Ovary (tissue), 9 donors: Measurements from ENCODE around the gene ARMC6. TPM values are rescaled to one million over a fixed set of nuclear protein-coding genes. Genes with fewer than 3 reads are reported as not detected.
"Not testable (repeated sequence)": the region's sequence is repeated elsewhere in the genome, so short reads cannot be mapped to it uniquely, and the experiment has no call there.

Source experiments
- DNase-seq, 5 donors: peaks; one replicate each; pipeline ENCODE4 v3.0.0-alpha.2; 2019 to 2020
- H3K27ac ChIP-seq, 2 donors: fragments of 200-600 bp; one replicate each; pipeline versions ENCODE4 v1.5.1 to v1.8.0; 2019 to 2022
- H3K27me3 ChIP-seq: fragments of 200-600 bp; one replicate; pipeline ENCODE4 v1.8.0; 2022
- H3K36me3 ChIP-seq: fragments of 200-600 bp; sonication (generic); one replicate; pipeline ENCODE4 v1.5.1; 2019
- H3K4me1 ChIP-seq: one replicate; pipeline ENCODE4 v1.8.1; 2013; ENCODE audit warnings: mild to moderate bottlenecking, moderate library complexity; ENCODE audit not compliant: insufficient read depth
- H3K4me3 ChIP-seq: fragments of 200-600 bp; sonication (generic); one replicate; pipeline ENCODE4 v1.5.1; 2017
- H3K9me3 ChIP-seq, 2 donors: fragments of 200-600 bp in 1 of 2; sonication (generic) in 1 of 2; one replicate each; pipeline versions ENCODE4 v1.5.1 to v1.8.1; 2013 to 2019; ENCODE audit warnings: mild to moderate bottlenecking in 1 of 2, moderate library complexity in 1 of 2
- EP300 ChIP-seq: sonication (generic); formaldehyde crosslinking; IDR thresholded peaks from one replicate; pipeline ENCODE4 v1.6.1; 2017; ENCODE audit warnings: antibody characterized with exemption
- POLR2A ChIP-seq: fragments of 450-650 bp; IDR thresholded peaks from one replicate; pipeline ENCODE4 v1.6.1; 2017; ENCODE audit warnings: antibody characterized with exemption, mild to moderate bottlenecking, moderate library complexity
- WGBS, 3 donors: extraction: QIAGEN DNeasy Blood & Tissue Kit in 1 of 3; methylation state at CpG; one replicate each; pipeline versions ENCODE4 v1.1.5 to v1.1.7; 2013 to 2017; 5-methylcytosine and 5-hydroxymethylcytosine counted together
- intact Hi-C, 4 donors: fragments of 100-400 bp; cut with DNase I; formaldehyde crosslinking; loops; one replicate each; pipeline versions ENCODE4 v1.11.0 to v1.15.1; 2022 to 2023
- polyA plus RNA-seq, 2 donors: library from polyadenylated mRNA; stranded (reverse); fragments of 200-250 nt in 1 of 2; fragments of 350-450 nt in 1 of 2; fragmentation: Illumina TruSeq in 1 of 2; extraction: RNeasy Lipid Tissue Mini Kit (QIAGEN cat#74804) in 1 of 2; gene quantifications; one replicate each; pipeline ENCODE4 v1.2.3, GENCODE V29; 2013 to 2014
- total RNA-seq, 7 donors: library from RNA; depleted of rRNA in 2 of 7; stranded (reverse); fragments of >200 nt in 2 of 7; fragmentation: NEBNext Ultra II Directional in 3 of 7; extraction: Animal tissue kit (Norgen Biotek cat#: 25700) in 3 of 7; gene quantifications; one replicate each; pipeline versions ENCODE4 v1.1.0 to v1.2.4, GENCODE V29; 2016 to 2023
- TF ChIP-seq, protein P1 (sequence below), 3 donors: fragments of 450-650 bp in 2 of 3; fragments of 200-600 bp in 1 of 3; IDR thresholded peaks; one replicate each; pipeline versions ENCODE4 v1.5.1 to v1.8.0; 2016 to 2022; ENCODE audit warnings: antibody characterized with exemption in 3 of 3, mild to moderate bottlenecking in 1 of 3
- donor health status: DM: no; HTN: no; CAD: no; lungs with moderate emphysema.
- donor health status: DM: no; HTN: no; CAD: no.
- donor health status: Bipolar disorder and iron deficiency.
- donor health status: DM: yes; HTN: yes; CAD: no.
- donor health status: DM: no; HTN: no; CAD: no.
- donor health status: DM: yes; HTN: yes; CAD: no.

ARMC6 gene
- total and polyA plus RNA-seq, 9 donors = 7.0 to 27.5 (median 14.6) TPM

DNA sequence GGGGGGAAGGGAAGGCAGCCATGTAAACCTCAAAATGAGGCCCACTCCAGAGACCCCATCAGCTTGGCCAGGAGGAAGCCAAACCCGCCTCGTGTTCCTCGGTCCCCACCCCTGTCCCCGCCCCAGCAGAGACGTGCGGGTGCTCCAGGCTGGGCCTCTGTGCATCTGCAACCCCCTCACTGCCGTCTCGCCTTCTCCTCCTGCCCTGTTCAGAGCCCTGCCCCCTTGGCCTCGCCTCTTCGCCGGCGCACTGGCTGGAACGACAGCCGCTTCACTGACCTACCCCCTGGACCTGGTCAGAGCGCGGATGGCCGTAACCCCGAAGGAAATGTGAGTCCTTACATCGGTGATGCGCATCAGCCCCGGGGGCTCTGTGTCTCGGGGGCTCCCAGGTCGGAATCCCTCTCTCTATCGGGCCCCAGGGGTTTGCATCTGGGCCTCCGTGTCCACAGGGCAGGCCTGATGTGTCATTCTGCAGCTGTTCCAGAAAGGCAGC is 72.7 kb downstream of the ARMC6 start:
- intact Hi-C loops = no loop called here
- TF ChIP-seq EP300 = no peak
- TF ChIP-seq, protein P1, sequence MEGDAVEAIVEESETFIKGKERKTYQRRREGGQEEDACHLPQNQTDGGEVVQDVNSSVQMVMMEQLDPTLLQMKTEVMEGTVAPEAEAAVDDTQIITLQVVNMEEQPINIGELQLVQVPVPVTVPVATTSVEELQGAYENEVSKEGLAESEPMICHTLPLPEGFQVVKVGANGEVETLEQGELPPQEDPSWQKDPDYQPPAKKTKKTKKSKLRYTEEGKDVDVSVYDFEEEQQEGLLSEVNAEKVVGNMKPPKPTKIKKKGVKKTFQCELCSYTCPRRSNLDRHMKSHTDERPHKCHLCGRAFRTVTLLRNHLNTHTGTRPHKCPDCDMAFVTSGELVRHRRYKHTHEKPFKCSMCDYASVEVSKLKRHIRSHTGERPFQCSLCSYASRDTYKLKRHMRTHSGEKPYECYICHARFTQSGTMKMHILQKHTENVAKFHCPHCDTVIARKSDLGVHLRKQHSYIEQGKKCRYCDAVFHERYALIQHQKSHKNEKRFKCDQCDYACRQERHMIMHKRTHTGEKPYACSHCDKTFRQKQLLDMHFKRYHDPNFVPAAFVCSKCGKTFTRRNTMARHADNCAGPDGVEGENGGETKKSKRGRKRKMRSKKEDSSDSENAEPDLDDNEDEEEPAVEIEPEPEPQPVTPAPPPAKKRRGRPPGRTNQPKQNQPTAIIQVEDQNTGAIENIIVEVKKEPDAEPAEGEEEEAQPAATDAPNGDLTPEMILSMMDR (IDR thresholded peaks at IDR 0.05) = no peak
- TF ChIP-seq POLR2A = no peak
- peaks cover 21% of the 10 kb centered on the region for H3K4me1 ChIP-seq
- no peaks in the 10 kb centered on the region for H3K27me3 ChIP-seq
- no peaks in the 10 kb centered on the region for H3K36me3 ChIP-seq
- WGBS, 3 donors = 7 to 17% (median 12%) methylated on average over 20 to 25 of the region's 25 CpGs
- DNase-seq = peak in 4 of 5 donors; percentile 60 to 74 (median 66)
- peak overlapping the region; percentile 14 to 74 for H3K27ac ChIP-seq
- no peaks in the 10 kb centered on the region for H3K9me3 ChIP-seq
- peak overlapping the region; percentile 51 for H3K4me3 ChIP-seq

GRCh38 chr19:19106938-19107337 is 73.5 kb downstream of the ARMC6 start:
- 91 to 98% (median 95%) methylated on average over 7 of the region's 7 CpGs for WGBS, 3 donors
- H3K27ac ChIP-seq, H3K36me3 ChIP-seq, H3K9me3 ChIP-seq, DNase-seq, H3K27me3 ChIP-seq, H3K4me3 ChIP-seq, intact Hi-C loops: not testable (repeated sequence)
- H3K4me1 ChIP-seq = peaks cover 21% of the 10 kb centered on the region

GRCh38 chr19:19107654-19108053 is 74.3 kb downstream of the ARMC6 start:
- no peak for TF ChIP-seq EP300
- TF ChIP-seq POLR2A = no peak
- TF ChIP-seq, protein P1 (IDR thresholded peaks at IDR 0.05) = no peak
- 87 to 89% (median 87%) methylated on average over 11 of the region's 11 CpGs for WGBS, 3 donors

More at GRCh38 chr19:19107654-19108053, 74.3 kb downstream of the ARMC6 start:
- Histone ChIP-seq H3K9me3 (no peaks in the 10 kb centered on the region), H3K27ac (no peak overlapping the region), H3K36me3 (no peaks in the 10 kb centered on the region), H3K4me3 (no peak overlapping the region), H3K27me3 (no peaks in the 10 kb centered on the region), H3K4me1 (peaks cover 21% of the 10 kb centered on the region)
- DNase-seq = no peak
- intact Hi-C loops = no loop called here

Other genes starting within 250 kb of the ARMC6 start
- gene COMP, start 242.3 kb upstream of the ARMC6 start, total RNA-seq = under 1 TPM in 4 of 7 donors, not detected in 3; 0.17 to 0.92 (median 0.52) TPM
- under 1 TPM; 0.08 to 0.35 TPM for gene COMP, start 242.3 kb upstream of the ARMC6 start, polyA plus RNA-seq
- gene UPF1, start 201.6 kb upstream of the ARMC6 start, total RNA-seq = 10 to 100 TPM; 38.0 to 89.0 (median 62.0) TPM
- gene UPF1, start 201.6 kb upstream of the ARMC6 start, polyA plus RNA-seq = 10 to 100 TPM; 35.4 to 37.1 TPM
- gene CERS1, start 137.4 kb upstream of the ARMC6 start, total RNA-seq = 1 to 10 TPM in 3 of 7 donors, under 1 TPM in 4; 0.36 to 2.6 (median 0.99) TPM
- gene CERS1, start 137.4 kb upstream of the ARMC6 start, polyA plus RNA-seq = 1 to 10 TPM; 1.2 to 1.7 TPM
- 100 to 1,000 TPM; 101 to 140 (median 115) TPM for gene COPE, start 114.2 kb upstream of the ARMC6 start, total RNA-seq
- gene COPE, start 114.2 kb upstream of the ARMC6 start, polyA plus RNA-seq = 100 to 1,000 TPM in 1 of 2 donors, 10 to 100 TPM in 1; 11.3 to 126 TPM
- 10 to 100 TPM; 25.2 to 37.9 (median 32.8) TPM for gene DDX49, start 113.9 kb upstream of the ARMC6 start, total RNA-seq
- gene DDX49, start 113.9 kb upstream of the ARMC6 start, polyA plus RNA-seq = 10 to 100 TPM; 19.4 to 37.8 TPM
- gene HOMER3, start 92.4 kb upstream of the ARMC6 start, total RNA-seq = 10 to 100 TPM; 15.1 to 29.2 (median 18.6) TPM
- 10 to 100 TPM in 1 of 2 donors, 1 to 10 TPM in 1; 7.8 to 28.4 TPM for gene HOMER3, start 92.4 kb upstream of the ARMC6 start, polyA plus RNA-seq
- gene SUGP2, start 86 bp upstream of the ARMC6 start, total RNA-seq = 10 to 100 TPM; 29.1 to 81.9 (median 57.0) TPM
- gene SUGP2, start 86 bp upstream of the ARMC6 start, polyA plus RNA-seq = 10 to 100 TPM; 27.0 to 37.1 TPM
- 10 to 100 TPM in 6 of 7 donors, 1 to 10 TPM in 1; 9.5 to 34.3 (median 23.2) TPM for gene SLC25A42, start 30.4 kb downstream of the ARMC6 start, total RNA-seq
- 10 to 100 TPM in 1 of 2 donors, 1 to 10 TPM in 1; 6.5 to 18.8 TPM for gene SLC25A42, start 30.4 kb downstream of the ARMC6 start, polyA plus RNA-seq
- gene TMEM161A, start 104.9 kb downstream of the ARMC6 start, total RNA-seq = 10 to 100 TPM; 15.9 to 33.9 (median 23.9) TPM
- gene TMEM161A, start 104.9 kb downstream of the ARMC6 start, polyA plus RNA-seq = 10 to 100 TPM in 1 of 2 donors, 1 to 10 TPM in 1; 3.2 to 28.1 TPM
- 1 to 10 TPM in 4 of 7 donors, under 1 TPM in 2, not detected in 1; 0.46 to 3.6 (median 2.1) TPM for gene MEF2B, start 136.7 kb downstream of the ARMC6 start, total RNA-seq
- gene MEF2B, start 136.7 kb downstream of the ARMC6 start, polyA plus RNA-seq = 1 to 10 TPM in 1 of 2 donors, under 1 TPM in 1; 0.35 to 1.1 TPM
- gene BORCS8, start 158.5 kb downstream of the ARMC6 start, total RNA-seq = 10 to 100 TPM in 6 of 7 donors, 1 to 10 TPM in 1; 5.4 to 19.0 (median 16.6) TPM
- 10 to 100 TPM in 1 of 2 donors, 1 to 10 TPM in 1; 5.7 to 13.1 TPM for gene BORCS8, start 158.5 kb downstream of the ARMC6 start, polyA plus RNA-seq
- gene RFXANK, start 158.7 kb downstream of the ARMC6 start, total RNA-seq = 10 to 100 TPM; 40.4 to 67.2 (median 58.4) TPM
- gene RFXANK, start 158.7 kb downstream of the ARMC6 start, polyA plus RNA-seq = 10 to 100 TPM in 1 of 2 donors, 1 to 10 TPM in 1; 9.7 to 59.2 TPM
- gene NR2C2AP, start 169.8 kb downstream of the ARMC6 start, total RNA-seq = 10 to 100 TPM; 12.5 to 24.4 (median 14.9) TPM
- 10 to 100 TPM in 1 of 2 donors, 1 to 10 TPM in 1; 8.8 to 27.2 TPM for gene NR2C2AP, start 169.8 kb downstream of the ARMC6 start, polyA plus RNA-seq
- gene NCAN, start 178.4 kb downstream of the ARMC6 start, total RNA-seq = not detected
- not detected for gene NCAN, start 178.4 kb downstream of the ARMC6 start, polyA plus RNA-seq
- gene TM6SF2, start 239.7 kb downstream of the ARMC6 start, total RNA-seq = 1 to 10 TPM in 1 of 7 donors, under 1 TPM in 2, not detected in 4; 0.25 to 3.7 (median 0.31) TPM
- gene TM6SF2, start 239.7 kb downstream of the ARMC6 start, polyA plus RNA-seq = under 1 TPM in 1 of 2 donors, not detected in 1; 0.19 TPM